Esophagus squamous epithelium (tissue), 4 donors: ENCODE measurements around the gene HMCN2.

Experiments
- CTCF ChIP-seq, 6 experiments: fragments of 450-650 bp in 4 of 6; fragments of 200-600 bp in 2 of 6; sonication (generic) in 2 of 6; IDR thresholded peaks; one replicate each; pipeline ENCODE4 v1.5.1; 2016 to 2019; ENCODE audit warnings: antibody characterized with exemption in 6 of 6, mild to moderate bottlenecking in 4 of 6, moderate library complexity in 4 of 6
- POLR2A ChIP-seq, 4 donors: fragments of 450-650 bp; IDR thresholded peaks; one replicate each; pipeline ENCODE4 v1.6.1; 2017; ENCODE audit warnings: antibody characterized with exemption in 4 of 4, mild to moderate bottlenecking in 4 of 4, moderate library complexity in 3 of 4

- TF ChIP-seq POLR2A (IDR thresholded peaks at IDR 0.05) = no peak
- no peak for TF ChIP-seq CTCF (IDR thresholded peaks at IDR 0.05)
Observed at GRCh38 chr9:130408669-130409068, 143.1 kb downstream of the HMCN2 start.
